Measurements from ENCODE around the gene FKBP11.

DNA sequence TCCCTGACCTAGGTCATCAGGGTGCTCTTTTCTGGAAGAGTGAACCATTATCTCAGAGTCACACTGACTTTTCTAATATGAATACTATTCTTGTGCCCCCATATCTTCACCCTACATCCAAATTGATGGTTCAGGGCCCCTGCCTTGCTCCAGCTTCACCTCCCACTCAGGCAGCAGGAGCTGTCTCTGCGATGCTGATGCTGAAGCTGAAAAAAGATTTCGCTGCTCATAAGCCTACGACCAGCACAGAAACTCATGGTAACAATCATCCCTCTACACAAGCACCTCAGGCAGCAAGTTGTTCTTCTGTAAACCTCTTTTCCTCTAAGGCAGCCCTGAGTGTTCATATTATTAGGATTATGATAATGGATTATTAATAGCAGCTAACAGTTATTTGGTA lies 28.8 kb upstream of the FKBP11 start:
- TF ChIP-seq, protein P1, sequence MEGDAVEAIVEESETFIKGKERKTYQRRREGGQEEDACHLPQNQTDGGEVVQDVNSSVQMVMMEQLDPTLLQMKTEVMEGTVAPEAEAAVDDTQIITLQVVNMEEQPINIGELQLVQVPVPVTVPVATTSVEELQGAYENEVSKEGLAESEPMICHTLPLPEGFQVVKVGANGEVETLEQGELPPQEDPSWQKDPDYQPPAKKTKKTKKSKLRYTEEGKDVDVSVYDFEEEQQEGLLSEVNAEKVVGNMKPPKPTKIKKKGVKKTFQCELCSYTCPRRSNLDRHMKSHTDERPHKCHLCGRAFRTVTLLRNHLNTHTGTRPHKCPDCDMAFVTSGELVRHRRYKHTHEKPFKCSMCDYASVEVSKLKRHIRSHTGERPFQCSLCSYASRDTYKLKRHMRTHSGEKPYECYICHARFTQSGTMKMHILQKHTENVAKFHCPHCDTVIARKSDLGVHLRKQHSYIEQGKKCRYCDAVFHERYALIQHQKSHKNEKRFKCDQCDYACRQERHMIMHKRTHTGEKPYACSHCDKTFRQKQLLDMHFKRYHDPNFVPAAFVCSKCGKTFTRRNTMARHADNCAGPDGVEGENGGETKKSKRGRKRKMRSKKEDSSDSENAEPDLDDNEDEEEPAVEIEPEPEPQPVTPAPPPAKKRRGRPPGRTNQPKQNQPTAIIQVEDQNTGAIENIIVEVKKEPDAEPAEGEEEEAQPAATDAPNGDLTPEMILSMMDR (IDR thresholded peaks at IDR 0.05) = no peak
- TF ChIP-seq POLR2A (IDR thresholded peaks at IDR 0.05) = no peak

All from testis (tissue), 2 donors.